IMR-90 (cell line): ENCODE data around the gene SYT2.

Source experiments
- MXI1 ChIP-seq: IDR thresholded peaks from 2 replicates; pipeline ENCODE4 v1.6.1; 2012; ENCODE audit warnings: low read depth, mild to moderate bottlenecking, low read length, moderate library complexity, borderline replicate concordance
- POLR2A ChIP-seq: IDR thresholded peaks from 2 replicates; pipeline ENCODE4 v1.6.1; 2012; ENCODE audit warnings: mild to moderate bottlenecking, low read depth, low read length
- RAD21 ChIP-seq: IDR thresholded peaks from 2 replicates; pipeline ENCODE4 v1.6.1; 2012; ENCODE audit warnings: low read length, improper control_type of control experiment
- RCOR1 ChIP-seq: IDR thresholded peaks from 2 replicates; pipeline ENCODE4 v1.6.1; 2012; ENCODE audit warnings: mild to moderate bottlenecking, low read length, improper control_type of control experiment; ENCODE audit not compliant: insufficient replicate concordance
- SMC3 ChIP-seq: fragments of 150-350 bp; IDR thresholded peaks from 2 replicates; pipeline ENCODE4 v1.6.1; 2016; ENCODE audit warnings: low read depth, mild to moderate bottlenecking, antibody characterized with exemption, low read length, moderate library complexity
- USF2 ChIP-seq: fragments of 150-350 bp; IDR thresholded peaks from 2 replicates; pipeline ENCODE4 v1.6.1; 2017; ENCODE audit warnings: mild to moderate bottlenecking, antibody characterized with exemption, low read length, low read depth
- TF ChIP-seq, protein P1 (sequence below): conservative IDR thresholded peaks from 2 replicates; pipeline ENCODE4 v1.5.1; 2012; ENCODE audit warnings: mild to moderate bottlenecking, low read depth, low read length, improper control_type of control experiment

DNA sequence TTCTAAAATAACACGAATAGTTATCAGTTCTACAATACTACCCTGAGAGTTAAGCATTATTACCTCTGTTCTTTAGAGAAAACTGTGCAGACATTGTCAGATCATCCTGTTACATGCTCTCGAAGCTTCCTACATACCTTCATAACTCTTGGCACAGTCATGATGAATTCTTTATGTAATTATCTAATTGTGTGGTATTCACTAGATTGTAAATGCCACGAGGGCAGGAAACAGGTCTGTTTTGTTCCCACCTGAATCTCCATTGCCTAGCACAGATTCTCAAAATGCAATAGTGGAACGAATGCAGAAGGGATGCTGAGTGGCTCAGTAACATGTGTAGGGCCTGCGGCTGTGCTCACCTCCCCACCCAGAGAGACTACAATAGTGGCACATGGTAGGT lies 3.4 kb downstream of the SYT2 start:
- TF ChIP-seq, protein P1, sequence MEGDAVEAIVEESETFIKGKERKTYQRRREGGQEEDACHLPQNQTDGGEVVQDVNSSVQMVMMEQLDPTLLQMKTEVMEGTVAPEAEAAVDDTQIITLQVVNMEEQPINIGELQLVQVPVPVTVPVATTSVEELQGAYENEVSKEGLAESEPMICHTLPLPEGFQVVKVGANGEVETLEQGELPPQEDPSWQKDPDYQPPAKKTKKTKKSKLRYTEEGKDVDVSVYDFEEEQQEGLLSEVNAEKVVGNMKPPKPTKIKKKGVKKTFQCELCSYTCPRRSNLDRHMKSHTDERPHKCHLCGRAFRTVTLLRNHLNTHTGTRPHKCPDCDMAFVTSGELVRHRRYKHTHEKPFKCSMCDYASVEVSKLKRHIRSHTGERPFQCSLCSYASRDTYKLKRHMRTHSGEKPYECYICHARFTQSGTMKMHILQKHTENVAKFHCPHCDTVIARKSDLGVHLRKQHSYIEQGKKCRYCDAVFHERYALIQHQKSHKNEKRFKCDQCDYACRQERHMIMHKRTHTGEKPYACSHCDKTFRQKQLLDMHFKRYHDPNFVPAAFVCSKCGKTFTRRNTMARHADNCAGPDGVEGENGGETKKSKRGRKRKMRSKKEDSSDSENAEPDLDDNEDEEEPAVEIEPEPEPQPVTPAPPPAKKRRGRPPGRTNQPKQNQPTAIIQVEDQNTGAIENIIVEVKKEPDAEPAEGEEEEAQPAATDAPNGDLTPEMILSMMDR: no peak
- TF ChIP-seq RCOR1 (no peak), SMC3 (no peak), USF2 (no peak), POLR2A (no peak), MXI1 (no peak), RAD21 (no peak)
